ENCODE results near the gene CD34.

The CD34 gene

GRCh38 chr1:207903053-207903452 lies 7.9 kb downstream of the CD34 start:
- Histone ChIP-seq H3K4me3 (ENCODE audit: low read depth, low read length) (no peak overlapping the region), H3K27ac (ENCODE audit: extremely low read depth, low read depth, low read length) (no peak overlapping the region), H3K9me3 (ENCODE audit: control insufficient read depth, insufficient read depth, low read depth, low read length) (no peaks in the 10 kb centered on the region), H3K4me1 (ENCODE audit: control insufficient read depth, insufficient read depth, low read length) (no peaks in the 10 kb centered on the region), H3K36me3 (ENCODE audit: control insufficient read depth in 2 of 2, insufficient read depth in 1 of 2, low read length in 2 of 2) (no peaks in the 10 kb centered on the region)
- TF ChIP-seq ZNF391 (tag by site-specific recombination; IDR thresholded peaks at IDR 0.05; ENCODE audit: borderline replicate concordance, low read depth) (no peak), ZBTB1 (tag by site-specific recombination; IDR thresholded peaks at IDR 0.05) (no peak), KLF7 (tag by site-specific recombination; IDR thresholded peaks at IDR 0.05; ENCODE audit: borderline replicate concordance) (no peak), ZNF701 (tag by site-specific recombination; IDR thresholded peaks at IDR 0.05) (no peak), ZNF768 (tag by site-specific recombination; IDR thresholded peaks at IDR 0.05) (no peak), ZNF600 (tag by site-specific recombination; IDR thresholded peaks at IDR 0.05) (no peak), ZSCAN18 (tag by site-specific recombination; IDR thresholded peaks at IDR 0.05) (no peak), ZNF132 (tag by site-specific recombination; IDR thresholded peaks at IDR 0.05; ENCODE audit: borderline replicate concordance) (no peak), ZNF426 (tag by site-specific recombination; IDR thresholded peaks at IDR 0.05) (no peak), ZNF837 (tag by site-specific recombination; IDR thresholded peaks at IDR 0.05) (no peak), ZNF645 (tag by site-specific recombination; IDR thresholded peaks at IDR 0.05) (no peak), PRDM4 (tag by site-specific recombination; IDR thresholded peaks at IDR 0.05) (no peak), RBAK (tag by site-specific recombination; IDR thresholded peaks at IDR 0.05) (no peak), ZNF585B (tag by site-specific recombination; IDR thresholded peaks at IDR 0.05) (no peak), ZNF558 (tag by site-specific recombination; IDR thresholded peaks at IDR 0.05) (no peak), ZNF138 (tag by site-specific recombination; IDR thresholded peaks at IDR 0.05; ENCODE audit: borderline replicate concordance) (no peak), ZNF404 (tag by site-specific recombination; IDR thresholded peaks at IDR 0.05) (no peak), ZNF140 (tag by site-specific recombination; IDR thresholded peaks at IDR 0.05) (no peak)
- ChIA-PET POLR2A (no interaction called here), CTCF (interaction anchor here (0.6 to 3.3 kb wide), 4 partner anchors 10 to 328 kb away, joined by 3 to 26 read pairs (median 8); no protein-coding TSS in a partner anchor)

GRCh38 chr1:207902566-207902965 lies 8.4 kb downstream of the CD34 start:
- H3K4me1 ChIP-seq (ENCODE audit: control insufficient read depth, insufficient read depth, low read length), result no peaks in the 10 kb centered on the region
- POLR2A ChIA-PET, result no interaction called here
- no peak overlapping the region for H3K27ac ChIP-seq (ENCODE audit: extremely low read depth, low read depth, low read length)
- no peak overlapping the region for H3K4me3 ChIP-seq (ENCODE audit: low read depth, low read length)
- TF ChIP-seq ZNF571 (tag by site-specific recombination; IDR thresholded peaks at IDR 0.05), result no peak
- peak; percentile 84 for TF ChIP-seq ZBTB20 (tag by site-specific recombination; IDR thresholded peaks at IDR 0.05)
- peak; percentile 73 for TF ChIP-seq ATF2 (tag by site-specific recombination; IDR thresholded peaks at IDR 0.05; ENCODE audit: low read depth)
- H3K36me3 ChIP-seq (ENCODE audit: control insufficient read depth in 2 of 2, insufficient read depth in 1 of 2, low read length in 2 of 2), result no peaks in the 10 kb centered on the region
- H3K9me3 ChIP-seq (ENCODE audit: control insufficient read depth, insufficient read depth, low read depth, low read length), result no peaks in the 10 kb centered on the region
- CTCF ChIA-PET, result interaction anchor here (2.0 to 3.3 kb wide), 2 partner anchors 17 to 61 kb away, joined by 12 to 26 read pairs; no protein-coding TSS in a partner anchor

Data from HEK293 (cell line).